Right atrium auricular region (tissue), 2 donors: ENCODE results near the gene CDK15. TPM values are rescaled to one million over a fixed set of nuclear protein-coding genes. Genes with fewer than 3 reads are reported as not detected.

ENCODE experiments used
- DNase-seq: peaks from one replicate; pipeline ENCODE4 v3.0.0-alpha.2; 2019; ENCODE audit warnings: low spot score
- H3K27ac ChIP-seq, 2 donors: fragments of 200-600 bp; sonication (generic); 1 replicate in 1 of 2; 2 replicates in 1 of 2; pipeline ENCODE4 v1.5.1; 2016 to 2019
- H3K27me3 ChIP-seq, 2 donors: fragments of 200-600 bp; sonication (generic); one replicate each; pipeline versions ENCODE4 v1.5.1 to v1.6.0; 2017 to 2019
- H3K36me3 ChIP-seq: fragments of 200-600 bp; sonication (generic); one replicate; pipeline ENCODE4 v1.5.1; 2016
- H3K4me1 ChIP-seq, 2 donors: fragments of 200-600 bp; sonication (generic); one replicate each; pipeline versions ENCODE4 v1.5.1 to v1.6.0; 2017 to 2019
- H3K4me3 ChIP-seq, 2 donors: fragments of 200-600 bp; sonication (generic); 1 replicate in 1 of 2; 2 replicates in 1 of 2; pipeline ENCODE4 v1.5.1; 2017 to 2019; ENCODE audit warnings: mild to moderate bottlenecking in 1 of 2, moderate library complexity in 1 of 2
- H3K9me3 ChIP-seq, 2 donors: fragments of 200-600 bp; sonication (generic); one replicate each; pipeline ENCODE4 v1.5.1; 2019
- CTCF ChIP-seq, 2 donors: fragments of 200-600 bp; sonication (generic); IDR thresholded peaks; one replicate each; pipeline ENCODE4 v1.5.1; 2019; ENCODE audit warnings: antibody characterized with exemption in 2 of 2
- total RNA-seq, 2 donors: library from RNA; depleted of rRNA; stranded (reverse); fragments of >200 nt; gene quantifications; one replicate each; pipeline ENCODE4 v1.1.0, GENCODE V29; 2016

Gene CDK15
- total RNA-seq, 2 donors from 2014 or later: not detected

GRCh38 chr2:201926067-201926466 is 119.7 kb downstream of the CDK15 start:
- no peaks in the 10 kb centered on the region for H3K9me3 ChIP-seq
- H3K27me3 ChIP-seq: no peaks in the 10 kb centered on the region
- TF ChIP-seq CTCF (IDR thresholded peaks at IDR 0.05): no peak
- no peaks in the 10 kb centered on the region for H3K4me1 ChIP-seq
- H3K36me3 ChIP-seq: no peaks in the 10 kb centered on the region
- no peak overlapping the region for H3K4me3 ChIP-seq
- H3K27ac ChIP-seq: no peak overlapping the region
- no peak for DNase-seq

- Histone ChIP-seq H3K4me3 (no peak overlapping the region), H3K4me1 (no peaks in the 10 kb centered on the region), H3K27ac (no peak overlapping the region), H3K27me3 (no peaks in the 10 kb centered on the region), H3K9me3 (no peaks in the 10 kb centered on the region), H3K36me3 (no peaks in the 10 kb centered on the region)
- TF ChIP-seq CTCF (IDR thresholded peaks at IDR 0.05): no peak
- no peak for DNase-seq
Measured at GRCh38 chr2:201928363-201928762, 122.0 kb downstream of the CDK15 start.

- no peak overlapping the region for H3K4me3 ChIP-seq
- H3K27ac ChIP-seq: no peak overlapping the region
- no peak for TF ChIP-seq CTCF (IDR thresholded peaks at IDR 0.05)
- DNase-seq: no peak
- H3K9me3 ChIP-seq: no peaks in the 10 kb centered on the region
- H3K4me1 ChIP-seq: no peaks in the 10 kb centered on the region
- no peaks in the 10 kb centered on the region for H3K36me3 ChIP-seq
- H3K27me3 ChIP-seq: no peaks in the 10 kb centered on the region
Measured at GRCh38 chr2:201929281-201930026, 123.1 kb downstream of the CDK15 start.

- Histone ChIP-seq H3K9me3 (no peaks in the 10 kb centered on the region), H3K27me3 (no peaks in the 10 kb centered on the region), H3K27ac (no peak overlapping the region), H3K4me3 (no peak overlapping the region), H3K4me1 (no peaks in the 10 kb centered on the region), H3K36me3 (no peaks in the 10 kb centered on the region)
- TF ChIP-seq CTCF (IDR thresholded peaks at IDR 0.05): no peak
- no peak for DNase-seq
Measured at GRCh38 chr2:201930043-201930442, 123.7 kb downstream of the CDK15 start.

GRCh38 chr2:201930831-201931230 is 124.5 kb downstream of the CDK15 start:
- Histone ChIP-seq H3K9me3 (no peaks in the 10 kb centered on the region), H3K4me3 (no peak overlapping the region), H3K27ac (no peak overlapping the region), H3K36me3 (no peaks in the 10 kb centered on the region), H3K27me3 (no peaks in the 10 kb centered on the region), H3K4me1 (no peaks in the 10 kb centered on the region)
- DNase-seq: no peak
- no peak for TF ChIP-seq CTCF (IDR thresholded peaks at IDR 0.05)

- DNase-seq: no peak
Measured at GRCh38 chr2:201931475-201931874, 125.1 kb downstream of the CDK15 start.

More at GRCh38 chr2:201931475-201931874, 125.1 kb downstream of the CDK15 start:
- H3K27ac ChIP-seq: no peak overlapping the region
- H3K36me3 ChIP-seq: no peaks in the 10 kb centered on the region
- no peaks in the 10 kb centered on the region for H3K27me3 ChIP-seq
- no peak for TF ChIP-seq CTCF (IDR thresholded peaks at IDR 0.05)
- H3K9me3 ChIP-seq: no peaks in the 10 kb centered on the region
- H3K4me1 ChIP-seq: no peaks in the 10 kb centered on the region
- H3K4me3 ChIP-seq: no peak overlapping the region
